HG03558 (cell line): ENCODE data around the gene TAS2R4.
"Not testable (repeated sequence)": the region's sequence is repeated elsewhere in the genome, so short reads cannot be mapped to it uniquely, and the experiment has no call there.

Experiments
- ATAC-seq: cut with Tn5 transposase; IDR thresholded peaks from one replicate; pipeline ENCODE4 v1.9.1; 2021; ENCODE audit warnings: moderate number of reproducible peaks; ENCODE audit not compliant: unreplicated experiment; ENCODE audit errors: extremely low read depth

Gene TAS2R4

DNA sequence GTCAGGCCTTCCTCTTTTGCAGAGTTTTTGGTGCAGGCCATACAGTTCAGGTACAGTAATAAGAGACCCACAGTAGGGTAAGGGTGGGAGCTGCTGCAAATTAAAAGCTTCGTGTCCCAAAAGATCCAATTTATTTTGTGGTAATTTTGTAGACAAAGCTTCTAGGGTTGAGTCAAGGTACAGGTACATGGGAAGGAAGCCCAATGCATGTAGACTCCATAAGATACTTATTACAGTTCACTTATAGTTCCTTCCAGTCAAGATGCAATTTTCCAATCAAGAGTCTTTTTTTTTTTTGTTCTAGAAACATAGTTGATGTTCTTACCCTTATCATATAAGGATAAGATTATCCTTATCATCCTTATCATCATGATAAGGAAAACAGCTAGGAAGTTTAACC lies at the start of gene TAS2R4:
Gene TAS2R4, plus strand, starts transcription at position 301 of the 400 bp plus-strand sequence. CDS start 1,815 bp downstream, outside the sequence.
- no peak for ATAC-seq

GRCh38 chr7:141729020-141729419 lies 47.5 kb upstream of the TAS2R4 start:
- ATAC-seq = no peak

GRCh38 chr7:141731476-141732149 lies 44.9 kb upstream of the TAS2R4 start:
- ATAC-seq = no peak

GRCh38 chr7:141737118-141737835 lies 39.2 kb upstream of the TAS2R4 start:
- ATAC-seq = no peak

GRCh38 chr7:141737836-141738591 lies 38.5 kb upstream of the TAS2R4 start, which contains the start of gene SSBP1:
Gene SSBP1, plus strand, starts transcription at chr7:141738358. Its CDS starts 809 bp downstream, at chr7:141739167.
- ATAC-seq = peak; percentile 88

- ATAC-seq = peak; percentile 7
Measured at GRCh38 chr7:141738592-141739013, 37.9 kb upstream of the TAS2R4 start.

DNA sequence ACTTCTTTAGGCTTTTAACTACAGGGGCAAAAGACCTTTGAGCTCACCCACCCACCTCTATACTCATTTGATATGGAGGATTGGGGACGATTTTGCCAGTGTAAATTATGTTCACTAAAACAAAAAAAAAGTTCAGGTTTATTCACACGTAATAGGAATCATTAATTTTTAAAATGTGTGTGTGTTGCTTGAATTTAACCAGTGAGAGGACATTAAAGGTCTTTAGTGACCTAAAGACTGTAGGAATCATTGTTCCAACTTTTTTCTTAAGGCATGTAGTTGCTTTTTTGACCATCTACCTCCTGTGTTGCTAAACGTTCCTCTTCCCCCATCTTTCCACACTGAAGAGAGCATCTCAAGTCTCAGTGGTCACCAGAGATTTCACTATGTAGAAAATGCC lies 37.2 kb upstream of the TAS2R4 start:
- no peak for ATAC-seq

GRCh38 chr7:141742229-141742628 lies 34.2 kb upstream of the TAS2R4 start:
- ATAC-seq = no peak

- no peak for ATAC-seq
Measured at GRCh38 chr7:141744131-141744530, 32.3 kb upstream of the TAS2R4 start.

DNA sequence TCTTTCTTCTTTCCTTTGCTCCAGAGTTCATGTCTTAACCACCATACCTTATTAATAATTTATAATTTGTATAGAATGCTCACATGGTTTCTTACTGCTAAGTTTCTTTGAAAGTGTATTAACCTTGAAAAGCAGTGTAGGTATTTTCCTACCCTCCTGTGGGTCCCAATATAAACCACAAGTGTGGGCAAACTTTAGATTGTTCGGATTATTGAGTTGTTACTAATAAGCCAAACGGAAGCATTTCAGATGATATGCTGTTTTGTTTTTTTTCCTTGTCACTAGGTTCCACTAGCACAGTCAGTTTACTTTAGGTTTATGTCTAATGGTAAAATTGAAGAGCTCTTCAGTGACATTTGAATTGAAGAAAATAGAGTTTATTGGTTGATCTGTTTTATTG lies 28.1 kb upstream of the TAS2R4 start:
- ATAC-seq = no peak

DNA sequence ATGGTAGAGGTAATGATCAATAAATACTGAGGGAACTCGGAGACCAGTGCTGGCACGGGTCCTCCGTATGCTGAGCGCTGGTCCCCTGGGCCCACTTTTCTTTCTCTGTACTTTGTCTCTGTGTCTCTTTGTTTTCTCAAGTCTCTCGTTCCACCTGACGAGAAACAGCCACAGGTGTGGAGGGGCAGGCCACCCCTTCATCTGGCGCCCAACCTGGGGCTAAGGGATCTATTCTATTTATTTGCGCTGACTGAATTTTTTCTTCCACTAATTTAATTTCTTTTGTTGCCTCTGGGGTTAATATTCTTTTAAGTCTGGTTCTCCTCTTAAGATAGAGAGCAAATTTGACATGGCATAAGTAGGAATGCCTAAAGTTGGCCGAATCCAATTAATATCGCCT lies 24.6 kb upstream of the TAS2R4 start:
- ATAC-seq = not testable (repeated sequence)

GRCh38 chr7:141752634-141753033 lies 23.8 kb upstream of the TAS2R4 start:
- ATAC-seq = no peak

DNA sequence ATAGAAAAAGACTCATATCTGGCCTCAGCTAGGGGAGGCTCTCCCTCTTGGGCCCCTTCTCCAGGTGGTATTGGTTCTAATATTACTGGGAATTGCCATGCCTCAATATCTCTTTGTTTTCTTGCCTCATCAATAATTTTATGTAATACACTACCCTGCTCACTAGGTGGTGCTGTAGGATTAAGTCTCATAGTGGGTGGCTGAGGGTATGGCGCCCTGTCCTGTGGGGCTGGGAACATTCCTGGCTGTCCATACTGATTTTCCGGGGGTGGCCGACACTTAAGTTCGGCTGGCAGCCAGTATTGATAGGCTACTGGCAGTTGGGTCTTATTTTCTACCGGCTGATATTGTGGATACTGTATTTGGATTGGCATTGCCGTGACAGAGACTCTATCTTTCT lies 21.5 kb upstream of the TAS2R4 start:
- no peak for ATAC-seq

GRCh38 chr7:141763797-141764196 lies 12.7 kb upstream of the TAS2R4 start, which contains the start of gene TAS2R3:
Gene TAS2R3, plus strand, starts transcription at chr7:141764097. Its CDS starts 62 bp downstream, at chr7:141764159.
- ATAC-seq = no peak

DNA sequence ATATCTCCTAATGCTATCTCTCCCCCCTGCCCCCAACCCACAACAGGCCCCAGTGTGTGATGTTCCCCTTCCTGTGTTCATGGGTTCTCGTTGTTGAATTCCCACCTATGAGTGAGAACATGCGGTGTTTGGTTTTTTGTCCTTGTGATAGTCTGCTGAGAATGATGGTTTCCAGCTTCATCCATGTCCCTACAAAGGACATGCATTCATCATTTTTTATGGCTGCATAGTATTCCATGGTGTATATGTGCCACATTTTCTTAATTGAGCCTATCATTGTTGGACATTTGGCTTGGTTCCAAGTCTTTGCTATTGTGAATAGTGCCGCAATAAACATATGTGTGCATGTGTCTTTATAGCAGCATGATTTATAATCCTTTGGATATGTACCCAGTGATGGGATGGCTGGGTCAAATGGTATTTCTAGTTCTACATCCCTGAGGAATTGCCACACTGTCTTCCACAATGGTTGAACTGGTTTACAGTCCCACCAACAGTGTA lies 6.3 kb upstream of the TAS2R4 start:
- ATAC-seq = not testable (repeated sequence)

DNA sequence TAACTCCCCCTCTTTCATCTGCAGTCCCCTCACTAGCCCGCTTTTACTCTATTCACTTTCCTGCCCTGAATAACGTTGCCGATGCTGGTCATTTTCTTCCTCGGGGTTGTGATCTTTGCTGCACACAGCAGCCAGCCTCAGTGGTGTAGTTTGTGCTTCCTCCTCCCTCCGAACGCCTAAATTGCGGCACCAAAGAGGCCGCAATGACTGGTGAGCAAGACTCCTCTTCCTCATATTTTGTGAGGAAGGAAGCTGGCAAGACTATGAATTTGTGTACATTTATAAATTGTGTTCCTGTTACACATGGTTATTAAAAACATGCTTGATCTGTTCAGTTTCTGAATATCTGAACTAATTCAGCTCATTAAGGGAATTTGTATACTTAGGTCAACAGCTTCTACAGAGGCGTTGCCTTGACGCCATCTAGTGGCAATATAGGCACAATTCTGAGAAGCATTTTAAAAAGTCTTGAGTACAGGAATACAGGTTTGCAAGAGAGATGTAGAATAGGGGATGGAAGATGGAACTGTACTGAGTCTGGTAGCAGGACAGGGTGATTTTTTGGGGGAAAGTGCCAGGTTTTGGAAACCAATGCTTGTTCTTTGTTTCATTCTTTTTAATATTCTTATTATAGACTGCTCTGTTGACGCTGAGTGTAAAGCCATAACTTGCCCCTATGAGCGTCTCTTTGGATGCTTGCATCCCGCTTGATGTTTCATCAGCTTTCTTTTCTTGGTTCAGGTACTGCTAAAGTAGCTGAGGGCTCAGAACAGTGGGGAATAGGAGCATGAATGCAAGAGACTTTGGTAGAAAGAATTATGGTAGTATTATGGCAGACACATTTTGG lies 9.5 kb downstream of the TAS2R4 start:
- peak; percentile 77 for ATAC-seq

DNA sequence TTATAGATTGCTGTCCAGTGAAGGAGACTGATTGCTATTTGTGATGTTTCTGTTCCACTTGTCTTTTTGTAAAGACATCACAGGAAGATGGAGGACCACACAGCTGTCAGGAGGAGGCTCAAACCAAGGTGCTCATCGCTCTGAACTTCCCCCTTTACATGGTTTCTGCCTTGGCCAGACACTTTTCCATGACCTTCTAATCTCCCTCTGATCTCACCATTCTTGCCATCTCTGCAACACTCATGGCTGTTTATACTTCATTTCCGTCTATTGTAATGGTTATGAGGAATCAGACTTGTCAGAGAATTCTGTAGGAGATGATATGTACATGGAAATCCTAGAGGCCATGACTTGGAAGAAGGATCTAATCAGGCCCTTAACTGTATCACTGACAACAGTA lies 11.8 kb downstream of the TAS2R4 start:
- no peak for ATAC-seq

GRCh38 chr7:141789917-141790316 lies 13.4 kb downstream of the TAS2R4 start, which contains the start of gene TAS2R5:
Gene TAS2R5, plus strand, starts transcription at chr7:141790217. Its CDS starts 145 bp downstream, at chr7:141790362.
- ATAC-seq = no peak

DNA sequence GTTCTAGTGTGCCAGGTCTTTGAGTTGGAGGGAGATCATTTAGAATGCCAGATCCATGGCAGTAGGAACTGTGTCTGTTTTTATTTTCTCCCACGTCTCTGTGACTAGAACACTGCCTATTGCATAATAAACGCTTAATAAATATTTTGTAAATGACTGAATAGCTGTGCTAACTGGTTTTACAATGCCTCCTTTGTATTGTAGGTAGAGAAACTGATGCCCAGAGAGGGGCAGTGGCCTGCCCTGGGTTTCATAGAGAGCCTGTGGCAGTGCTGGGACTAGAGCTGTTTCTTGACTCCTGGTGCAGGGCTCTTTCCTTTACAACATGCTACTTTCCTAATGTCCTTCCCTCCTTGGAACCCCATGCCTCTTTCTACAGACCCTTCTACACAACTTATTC lies 16.1 kb downstream of the TAS2R4 start:
- ATAC-seq = no peak

DNA sequence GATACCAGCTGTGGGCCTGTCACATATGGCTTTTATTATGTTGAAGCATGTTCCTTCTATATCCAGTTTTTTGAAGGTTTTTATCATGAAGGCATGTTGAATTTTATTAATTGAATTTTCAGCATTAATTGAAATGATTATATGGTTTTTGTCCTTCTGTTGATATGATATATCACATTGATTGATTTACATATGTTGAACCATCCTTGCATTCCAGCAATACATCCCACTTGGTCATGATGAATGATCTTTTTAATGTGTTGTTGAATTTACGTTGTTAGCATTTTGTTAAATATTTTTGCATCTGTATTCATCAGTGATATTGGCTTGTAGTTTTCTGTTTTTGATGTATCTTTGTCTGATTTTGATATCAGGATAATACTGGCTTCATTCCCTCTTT lies 43.6 kb downstream of the TAS2R4 start:
- ATAC-seq = no peak
